ENCODE measurements around the gene VAV2.
A peak's percentile ranks its signal among the peaks of the same experiment; 100 is the strongest.

The VAV2 gene

DNA sequence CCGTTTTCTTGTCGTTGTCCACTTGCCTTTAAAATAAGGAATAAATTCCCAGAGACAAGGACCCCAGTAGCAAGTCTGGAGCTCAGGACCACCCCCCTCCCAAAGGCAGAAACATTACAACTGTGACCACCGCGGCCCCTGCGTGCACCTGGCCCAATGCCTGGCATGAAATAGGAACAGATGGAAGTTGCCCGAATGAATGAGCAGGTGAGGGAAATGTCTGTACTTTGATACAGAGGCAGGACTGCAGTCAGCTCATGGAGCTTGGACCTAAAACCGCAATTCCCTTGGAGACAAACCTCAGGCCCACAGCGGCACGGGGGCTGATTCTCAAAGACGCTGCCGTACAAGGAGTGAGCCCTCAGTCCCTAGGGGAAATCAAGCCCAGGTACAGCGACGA lies 198.7 kb downstream of the VAV2 start:
- TF ChIP-seq, protein P1, sequence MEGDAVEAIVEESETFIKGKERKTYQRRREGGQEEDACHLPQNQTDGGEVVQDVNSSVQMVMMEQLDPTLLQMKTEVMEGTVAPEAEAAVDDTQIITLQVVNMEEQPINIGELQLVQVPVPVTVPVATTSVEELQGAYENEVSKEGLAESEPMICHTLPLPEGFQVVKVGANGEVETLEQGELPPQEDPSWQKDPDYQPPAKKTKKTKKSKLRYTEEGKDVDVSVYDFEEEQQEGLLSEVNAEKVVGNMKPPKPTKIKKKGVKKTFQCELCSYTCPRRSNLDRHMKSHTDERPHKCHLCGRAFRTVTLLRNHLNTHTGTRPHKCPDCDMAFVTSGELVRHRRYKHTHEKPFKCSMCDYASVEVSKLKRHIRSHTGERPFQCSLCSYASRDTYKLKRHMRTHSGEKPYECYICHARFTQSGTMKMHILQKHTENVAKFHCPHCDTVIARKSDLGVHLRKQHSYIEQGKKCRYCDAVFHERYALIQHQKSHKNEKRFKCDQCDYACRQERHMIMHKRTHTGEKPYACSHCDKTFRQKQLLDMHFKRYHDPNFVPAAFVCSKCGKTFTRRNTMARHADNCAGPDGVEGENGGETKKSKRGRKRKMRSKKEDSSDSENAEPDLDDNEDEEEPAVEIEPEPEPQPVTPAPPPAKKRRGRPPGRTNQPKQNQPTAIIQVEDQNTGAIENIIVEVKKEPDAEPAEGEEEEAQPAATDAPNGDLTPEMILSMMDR (conservative IDR thresholded peaks at IDR 0.05; ENCODE audit: low read depth) = no peak
- no peak for DNase-seq (ENCODE audit: low spot score)
- CTCF ChIA-PET = interaction anchor here (0.6 to 2.8 kb wide), 11 partner anchors 10 to 269 kb away, joined by 3 to 36 read pairs (median 3); no protein-coding TSS in a partner anchor
- POLR2A ChIA-PET (ENCODE audit: low non-redundant PET) = no interaction called here
- peak overlapping the region; percentile 63 for H3K27ac ChIP-seq

DNA sequence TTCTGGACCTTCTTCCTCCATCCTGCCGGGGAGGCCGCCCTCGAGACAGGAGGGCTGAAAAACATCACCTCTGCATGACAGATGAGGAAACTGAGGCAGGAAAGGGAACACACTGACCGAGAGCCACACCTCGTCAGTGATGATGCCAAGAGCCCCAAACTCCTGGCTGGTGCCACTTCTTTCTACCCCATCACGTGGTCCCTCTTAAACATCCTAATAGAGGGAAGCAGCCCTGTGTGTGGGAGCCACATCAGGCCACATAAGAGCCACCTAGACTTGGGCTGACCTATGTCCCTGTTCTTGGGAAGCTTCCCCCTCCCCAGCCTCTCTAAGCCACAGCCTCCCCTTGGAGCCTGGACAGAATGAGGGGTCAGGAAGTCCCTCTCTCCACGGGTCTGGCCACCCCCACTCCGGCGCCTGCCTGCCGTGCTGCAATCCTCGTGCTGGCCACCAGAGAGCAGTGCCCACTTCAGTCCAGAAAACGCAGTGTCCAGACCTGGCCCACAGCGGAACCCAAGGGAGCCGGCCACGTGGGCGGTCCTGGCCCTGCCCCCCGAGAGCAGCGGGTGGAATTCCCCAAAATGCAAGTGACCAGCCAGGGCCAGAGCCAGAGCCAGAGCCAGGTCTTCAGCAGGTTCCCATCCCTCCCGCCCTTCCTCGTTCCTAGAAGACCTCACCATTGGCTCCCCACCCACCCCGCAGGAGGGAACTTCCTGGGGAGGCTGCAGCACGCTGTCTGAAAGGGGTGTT lies 199.2 kb downstream of the VAV2 start:
- ChIA-PET CTCF (interaction anchor here (0.6 to 2.8 kb wide), 8 partner anchors 11 to 269 kb away, joined by 3 to 36 read pairs (median 4); no protein-coding TSS in a partner anchor), POLR2A (ENCODE audit: low non-redundant PET) (no interaction called here)
- TF ChIP-seq, protein P1 (conservative IDR thresholded peaks at IDR 0.05; ENCODE audit: low read depth) = peak; percentile 96
- peak overlapping the region; percentile 63 for H3K27ac ChIP-seq
- peak; percentile 71 for DNase-seq (ENCODE audit: low spot score)

DNA sequence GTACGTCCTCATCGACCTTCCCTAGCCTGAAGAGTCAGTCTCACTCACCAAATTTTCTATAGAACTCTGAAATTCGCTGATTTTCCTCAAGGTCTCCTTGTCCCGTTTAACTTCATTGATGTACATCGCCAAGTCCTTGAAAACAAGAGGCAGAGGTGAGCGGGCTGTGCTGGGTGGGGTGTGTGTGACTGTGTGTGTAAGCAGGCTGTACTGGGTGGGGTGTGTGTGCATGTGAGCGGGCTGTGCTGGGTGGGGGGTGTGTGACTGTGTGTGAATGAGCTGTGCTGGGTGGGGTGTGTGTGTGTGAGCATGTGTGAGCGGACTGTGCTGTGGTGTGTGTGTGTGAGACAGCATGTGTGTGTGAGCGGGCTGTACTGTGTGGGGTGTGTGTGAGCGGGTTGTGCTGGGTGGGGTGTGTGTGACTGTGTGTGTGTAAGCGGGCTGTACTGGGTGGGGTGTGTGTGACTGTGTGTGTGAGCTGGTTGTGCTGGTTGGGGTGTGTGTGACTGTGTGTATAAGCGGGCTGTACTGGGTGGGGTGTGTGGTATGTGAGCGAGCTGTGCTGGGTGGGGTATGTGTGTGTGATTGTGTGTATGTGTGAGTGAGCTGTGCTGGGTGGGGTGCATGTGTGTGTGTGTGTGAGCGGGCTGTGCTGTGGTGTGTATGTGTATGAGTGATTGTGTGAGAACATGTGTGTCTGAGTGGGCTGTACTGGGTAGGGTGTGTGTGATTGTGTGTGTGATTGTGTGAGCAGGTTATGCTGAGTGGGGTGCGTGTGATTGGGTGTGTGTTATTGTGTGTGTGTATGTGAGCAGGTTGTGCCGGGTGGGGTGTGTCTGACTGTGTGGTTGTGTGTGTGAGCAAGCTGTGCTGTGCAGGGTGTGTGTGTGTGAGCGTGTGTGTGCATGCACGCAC lies 200.1 kb downstream of the VAV2 start:
- H3K27ac ChIP-seq = peak overlapping the region; percentile 63
- no peak for DNase-seq (ENCODE audit: low spot score)
- ChIA-PET POLR2A (ENCODE audit: low non-redundant PET) (interaction anchor here (0.7 kb wide), 1 partner anchor 399 kb away, joined by 3 read pairs; no protein-coding TSS in a partner anchor), CTCF (interaction anchor here (0.7 to 2.8 kb wide), 3 partner anchors 49 to 202 kb away, joined by 3 to 36 read pairs (median 3); no protein-coding TSS in a partner anchor)
- TF ChIP-seq, protein P1 (conservative IDR thresholded peaks at IDR 0.05; ENCODE audit: low read depth) = no peak

DNA sequence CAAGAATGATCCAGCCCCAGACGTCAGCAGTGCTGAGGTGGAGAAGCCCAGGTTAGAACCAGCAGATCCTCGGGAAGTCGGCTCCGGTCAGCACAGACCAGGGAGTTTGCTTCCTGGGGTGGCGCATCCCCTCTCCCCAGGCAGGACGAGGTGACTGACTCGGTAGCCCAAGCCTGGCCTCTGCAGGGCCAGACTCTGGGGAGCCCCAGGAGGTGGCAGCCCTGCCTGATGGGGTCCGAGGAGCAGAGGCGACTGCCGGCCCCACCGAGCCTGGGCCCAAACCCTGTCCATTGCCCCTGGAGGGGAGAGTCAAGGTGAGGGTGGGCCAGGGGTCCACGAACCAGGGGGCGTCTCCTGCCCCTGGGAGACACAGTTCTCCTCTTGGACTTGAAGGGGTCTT lies 201.1 kb downstream of the VAV2 start:
- CTCF ChIA-PET = no interaction called here
- TF ChIP-seq, protein P1 (conservative IDR thresholded peaks at IDR 0.05; ENCODE audit: low read depth) = no peak
- H3K27ac ChIP-seq = peak overlapping the region; percentile 63
- POLR2A ChIA-PET (ENCODE audit: low non-redundant PET) = no interaction called here
- DNase-seq (ENCODE audit: low spot score) = no peak

DNA sequence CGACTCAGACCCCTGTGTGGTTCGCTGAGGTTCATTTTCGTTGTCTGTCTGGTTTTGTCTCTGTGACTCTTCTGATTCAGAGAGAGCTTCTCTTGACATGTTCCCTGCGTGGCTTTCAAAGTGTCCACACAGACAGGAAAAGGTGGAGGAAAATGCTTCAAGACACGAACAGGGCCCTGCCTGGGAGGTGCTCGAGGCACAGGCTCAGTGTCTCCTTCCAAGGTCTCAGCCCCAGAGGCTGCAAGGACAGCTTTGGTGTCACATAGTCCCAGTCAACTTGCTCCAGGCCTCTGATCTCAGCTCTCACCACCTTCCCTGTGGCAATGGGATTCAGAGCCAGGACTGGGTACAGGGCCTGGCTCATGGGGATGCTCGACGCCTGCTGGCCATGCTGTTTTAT lies 202.3 kb downstream of the VAV2 start:
- TF ChIP-seq, protein P1 (conservative IDR thresholded peaks at IDR 0.05; ENCODE audit: low read depth) = no peak
- peak overlapping the region; percentile 63 for H3K27ac ChIP-seq
- POLR2A ChIA-PET (ENCODE audit: low non-redundant PET) = no interaction called here
- CTCF ChIA-PET = interaction anchor here (1.7 kb wide), 1 partner anchor 204 kb away, joined by 7 read pairs; no protein-coding TSS in a partner anchor
- DNase-seq (ENCODE audit: low spot score) = no peak

Measured in RWPE1 (cell line).